GM18909 (cell line): ENCODE data around the gene AGA.
A peak's percentile ranks its signal among the peaks of the same experiment; 100 is the strongest.

Source experiments
- ATAC-seq: cut with Tn5 transposase; IDR thresholded peaks from one replicate; pipeline ENCODE4 v1.9.1; 2021; ENCODE audit warnings: mild to moderate bottlenecking; ENCODE audit not compliant: unreplicated experiment, poor library complexity

AGA gene

DNA sequence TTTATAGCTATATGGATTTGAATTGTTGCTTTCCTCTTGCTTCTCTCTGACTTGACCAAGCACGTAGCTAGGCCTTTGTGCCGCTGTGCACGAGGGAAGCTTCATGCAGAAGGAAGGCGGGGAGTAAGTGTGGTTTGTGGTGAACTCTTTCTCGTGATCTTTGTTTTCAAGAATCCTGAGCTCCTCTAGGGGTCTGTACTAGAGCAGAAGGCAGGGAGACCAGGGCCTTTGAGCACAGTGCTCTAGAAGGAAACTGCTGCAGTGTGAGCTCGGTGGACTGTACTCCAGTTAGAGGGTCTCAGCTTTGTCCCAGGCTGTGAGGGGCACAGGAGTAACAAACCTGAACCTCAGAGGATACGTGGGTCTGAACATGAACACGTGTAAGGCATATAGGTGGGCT, 49.0 kb downstream of the AGA start:
- peak; percentile 71 for ATAC-seq

DNA sequence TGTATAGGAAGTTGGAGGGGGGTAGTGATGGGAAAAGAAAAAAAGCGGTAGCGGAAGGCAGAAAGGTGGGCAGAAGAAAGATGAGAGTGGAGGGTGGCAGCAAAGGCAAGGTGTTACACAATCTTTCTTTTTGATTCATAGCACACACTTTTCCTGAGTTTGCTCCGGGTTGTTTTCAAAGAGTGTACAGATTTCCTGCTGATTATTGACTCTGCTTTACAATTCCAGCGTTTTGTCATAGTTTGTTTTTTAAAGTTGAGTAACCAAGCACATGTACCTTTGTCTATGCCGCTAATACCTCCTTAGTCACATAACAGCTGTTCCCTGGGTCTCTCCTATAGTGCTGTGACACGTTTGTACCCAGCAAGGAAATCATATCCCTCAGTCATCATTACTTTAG, 50.3 kb downstream of the AGA start:
- ATAC-seq, result no peak

DNA sequence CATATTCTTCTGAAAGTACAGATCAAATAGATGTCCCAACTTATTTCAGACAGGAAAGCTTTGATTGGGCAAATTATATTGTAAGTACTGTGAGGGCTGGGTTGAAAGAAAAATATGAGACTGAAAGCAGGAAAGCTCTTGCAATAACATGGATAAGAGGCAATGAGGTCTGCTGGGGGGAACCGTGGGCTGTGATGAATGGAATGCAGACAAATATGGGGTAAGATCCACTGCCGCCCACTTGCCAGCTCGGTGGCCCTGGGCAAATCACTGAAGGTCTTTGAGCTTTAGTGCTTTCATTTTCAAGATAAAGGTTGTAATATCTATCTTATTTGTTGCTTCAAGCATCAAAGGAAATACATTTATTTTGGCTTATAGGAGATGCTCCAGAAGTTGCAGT, 51.0 kb downstream of the AGA start:
- no peak for ATAC-seq

DNA sequence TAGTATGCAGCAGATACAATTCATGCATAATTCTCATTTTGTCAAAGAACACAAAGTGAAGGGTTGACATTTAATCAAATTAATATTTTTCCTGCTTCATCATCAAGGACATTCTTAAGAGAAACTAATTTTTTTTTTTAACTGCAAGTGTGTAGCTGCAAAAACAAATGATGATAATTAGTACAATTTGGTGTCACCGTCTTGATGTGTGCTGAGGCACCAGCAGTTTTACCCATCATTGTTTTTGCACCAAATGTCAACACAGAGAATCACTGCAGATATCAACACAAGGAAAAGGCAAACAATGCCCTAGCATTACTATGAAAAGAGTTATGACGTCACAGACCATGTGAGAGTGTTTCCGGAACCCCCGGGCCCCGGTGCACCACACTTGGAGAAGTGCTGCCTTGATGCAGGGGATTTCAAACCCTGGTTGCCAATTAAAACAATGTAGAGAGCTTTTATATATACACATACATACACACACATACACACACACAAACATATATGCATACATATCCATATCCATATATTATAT, 55.9 kb downstream of the AGA start:
- ATAC-seq, result no peak

DNA sequence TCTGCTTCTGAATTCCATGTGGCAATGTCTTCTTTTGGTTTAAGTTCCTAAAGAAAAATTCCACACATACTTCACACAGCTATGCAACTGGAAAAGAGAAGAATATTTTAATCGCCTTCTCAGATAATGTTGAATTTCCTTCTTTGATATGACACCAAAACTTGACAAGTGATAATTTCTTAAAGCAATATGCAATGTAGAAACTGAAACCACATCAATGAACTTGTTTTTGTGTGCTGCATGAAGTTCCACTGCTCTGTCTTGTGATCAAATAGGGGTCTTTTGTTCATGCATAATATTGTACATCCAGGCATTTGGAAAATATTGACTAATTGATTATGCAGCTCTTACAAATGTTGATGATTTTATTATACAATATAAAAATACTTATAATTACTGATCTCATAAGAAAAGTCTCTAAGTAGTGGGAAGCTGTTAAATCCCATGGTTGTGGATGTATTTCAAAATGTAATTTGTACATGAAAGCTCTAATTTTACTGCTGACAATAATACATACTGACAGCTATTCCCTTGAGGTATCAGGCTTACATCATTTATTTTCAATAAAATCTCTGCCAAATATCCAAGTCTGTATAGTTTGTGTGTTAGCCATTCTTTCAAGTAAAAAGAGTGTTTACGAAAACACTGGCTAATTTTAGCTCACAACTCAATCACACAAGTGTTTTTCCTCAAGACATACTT, 56.5 kb downstream of the AGA start:
- no peak for ATAC-seq

DNA sequence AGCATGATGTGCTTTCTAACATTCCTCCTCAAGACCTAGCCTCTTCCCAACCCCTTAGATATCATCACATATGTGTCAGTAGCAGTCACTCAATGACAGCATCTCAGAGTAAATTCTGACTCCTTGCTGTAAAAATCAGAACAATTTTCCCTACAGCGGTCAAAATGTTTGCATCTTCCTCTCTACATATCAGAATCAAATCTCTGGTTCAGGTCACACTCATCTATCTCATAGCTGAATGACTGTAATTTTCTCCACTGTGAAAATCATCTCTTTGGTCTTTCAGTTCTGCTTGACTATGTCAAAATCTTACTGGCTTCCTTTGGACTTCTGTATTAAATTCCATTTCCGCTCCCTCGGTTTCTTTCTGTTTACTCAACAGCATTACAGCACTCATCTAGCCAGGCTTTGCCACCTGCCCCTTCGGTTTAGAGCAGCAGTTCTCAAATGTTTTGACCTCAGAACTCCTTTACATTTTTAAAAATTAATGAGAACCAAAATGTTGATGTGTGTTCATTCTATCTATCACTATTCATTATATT, 57.3 kb downstream of the AGA start:
- ATAC-seq, result no peak

DNA sequence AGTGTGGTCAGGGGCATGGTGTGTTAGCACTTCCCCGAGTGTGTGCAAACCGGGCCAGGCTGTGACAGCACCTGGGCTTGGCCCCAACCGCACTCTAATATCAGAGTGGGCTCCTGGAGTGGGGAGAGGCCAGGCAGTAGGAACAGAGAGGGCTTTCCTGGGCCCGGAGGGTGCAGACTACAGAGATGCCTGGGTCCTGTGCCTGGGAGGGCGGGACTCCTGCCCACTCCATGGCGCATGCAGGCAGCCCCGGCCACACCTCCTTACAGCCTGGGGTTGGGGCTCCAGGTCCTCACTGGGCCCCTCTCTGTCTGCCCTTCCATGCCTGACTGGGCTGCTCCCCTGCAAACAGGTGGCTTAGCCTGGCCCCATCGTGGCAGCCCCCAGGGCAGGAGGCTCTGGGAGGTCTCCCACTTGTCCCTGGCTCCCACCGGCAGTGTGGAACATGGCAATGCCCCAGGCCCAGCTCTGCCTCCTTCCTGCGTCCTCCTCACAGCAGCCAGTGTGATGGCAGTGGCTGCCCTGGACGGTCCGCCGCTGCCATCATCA, 60.4 kb downstream of the AGA start:
- no peak for ATAC-seq
